Neural crest cell (in vitro differentiated cells): ENCODE data around the gene MLF1. TPM values are rescaled to one million over a fixed set of nuclear protein-coding genes. Genes with fewer than 3 reads are reported as not detected.

Experiments used
- DNase-seq: peaks from one replicate; pipeline ENCODE4 v3.0.0; 2021; ENCODE audit warnings: low read depth, mixed read lengths, low spot score
- H3K27ac Mint-ChIP-seq: one replicate; pipeline ENCODE4 v1.8.0; 2021; ENCODE audit warnings: mild to moderate bottlenecking, mixed read lengths; ENCODE audit not compliant: unreplicated experiment
- H3K27me3 Mint-ChIP-seq: 2 replicates; pipeline ENCODE4 v1.8.0; 2021; ENCODE audit warnings: low read depth, mild to moderate bottlenecking, mixed read lengths
- H3K36me3 Mint-ChIP-seq: 2 replicates; pipeline ENCODE4 v1.8.0; 2021; ENCODE audit warnings: low read depth, mild to moderate bottlenecking, mixed read lengths
- H3K4me1 Mint-ChIP-seq: 2 replicates; pipeline ENCODE4 v1.8.0; 2021; ENCODE audit warnings: mixed read lengths
- H3K4me3 Mint-ChIP-seq: one replicate; pipeline ENCODE4 v1.8.0; 2021; ENCODE audit warnings: mild to moderate bottlenecking, mixed read lengths
- H3K9me3 Mint-ChIP-seq: 2 replicates; pipeline ENCODE4 v1.8.0; 2021; ENCODE audit warnings: mixed read lengths
- CTCF ChIP-seq: fragments of 200-600 bp; sonication (generic); conservative IDR thresholded peaks from 2 replicates; pipeline ENCODE4 v1.5.0; 2021; ENCODE audit warnings: antibody characterized with exemption, mild to moderate bottlenecking
- total RNA-seq: library from RNA; stranded (reverse); gene quantifications from 2 replicates; pipeline ENCODE4 v1.2.1, GENCODE V29; 2021

Gene MLF1
- total RNA-seq, 1 donor from 2014 or later = 19.8 TPM

GRCh38 chr3:158649791-158650190 is 78.8 kb downstream of the MLF1 start:
- no peak overlapping the region for H3K4me3 Mint-ChIP-seq
- H3K27ac Mint-ChIP-seq = no peak overlapping the region
- TF ChIP-seq CTCF = no peak
- peaks cover 4% of the 10 kb centered on the region for H3K36me3 Mint-ChIP-seq
- DNase-seq = no peak
- no peaks in the 10 kb centered on the region for H3K9me3 Mint-ChIP-seq
- no peaks in the 10 kb centered on the region for H3K27me3 Mint-ChIP-seq
- peaks cover 24% of the 10 kb centered on the region for H3K4me1 Mint-ChIP-seq

GRCh38 chr3:158651192-158651591 is 80.2 kb downstream of the MLF1 start:
- no peaks in the 10 kb centered on the region for H3K9me3 Mint-ChIP-seq
- peaks cover 7% of the 10 kb centered on the region for H3K36me3 Mint-ChIP-seq
- DNase-seq = no peak
- no peak overlapping the region for H3K27ac Mint-ChIP-seq
- TF ChIP-seq CTCF = no peak
- no peak overlapping the region for H3K4me3 Mint-ChIP-seq
- peaks cover 12% of the 10 kb centered on the region for H3K4me1 Mint-ChIP-seq
- no peaks in the 10 kb centered on the region for H3K27me3 Mint-ChIP-seq

GRCh38 chr3:158652463-158652862 is 81.5 kb downstream of the MLF1 start:
- H3K36me3 Mint-ChIP-seq = peaks cover 7% of the 10 kb centered on the region
- H3K27me3 Mint-ChIP-seq = no peaks in the 10 kb centered on the region
- H3K9me3 Mint-ChIP-seq = no peaks in the 10 kb centered on the region
- no peak for DNase-seq
- H3K4me3 Mint-ChIP-seq = no peak overlapping the region
- H3K27ac Mint-ChIP-seq = no peak overlapping the region
- H3K4me1 Mint-ChIP-seq = peaks cover 9% of the 10 kb centered on the region
- no peak for TF ChIP-seq CTCF

Other genes with a start within 250 kb of the MLF1 start
- gene GFM1, start 73.3 kb downstream of the MLF1 start, total RNA-seq = 33.9 and 34.5 TPM in 2 replicates
- 8.0 and 8.2 TPM in 2 replicates for gene LXN, start 101.5 kb downstream of the MLF1 start, total RNA-seq
- gene RARRES1, start 161.3 kb downstream of the MLF1 start, total RNA-seq = 1.4 and 2.5 TPM in 2 replicates
- 16.9 and 18.5 TPM in 2 replicates for gene MFSD1, start 230.9 kb downstream of the MLF1 start, total RNA-seq